HepG2 (cell line): ENCODE results near the gene CFAP46. TPM values are rescaled to one million over a fixed set of nuclear protein-coding genes. Genes with fewer than 3 reads are reported as not detected.

Source experiments
- ATAC-seq: fragments of 200-7000 bp; cut with Tn5 transposase; 3 replicates; pipeline ENCODE4 v1.9.1; 2020; ENCODE audit warnings: mild to moderate bottlenecking, moderate library complexity
- BruUV-seq: library from RNA; stranded (reverse); fragments of 400-500 nt; replicated peaks from 2 replicates; lab custom pipeline; 2021; lab: Mats Ljungman, UMichigan
- CTCF ChIA-PET: fragments of 300-600 bp; formaldehyde crosslinking; extraction: SDS; loops from one replicate; lab custom pipeline; 2021; ENCODE audit warnings: low total read pairs, inconsistent platforms, low intra/inter-chr PET ratio; lab: Yijun Ruan, JAX
- POLR2A ChIA-PET: fragments of 350-600 bp; sonication (Branson Sonifier 250); formaldehyde crosslinking; loops from one replicate; lab custom pipeline; 2020; ENCODE audit warnings: antibody characterized with exemption, inconsistent platforms; lab: Yijun Ruan, JAX
- DNase-seq: peaks from one replicate; pipeline ENCODE4 v3.0.0-alpha.2; 2015; ENCODE audit warnings: low spot score
- FAIRE-seq: peaks from 3 replicates; lab custom pipeline; 2011; peaks lifted over from hg19 to GRCh38; lab: Jason Lieb, UNC
- H2AFZ ChIP-seq: one replicate; pipeline ENCODE4 v1.6.1; 2011; ENCODE audit warnings: low read length, inconsistent platforms
- H3K27ac ChIP-seq: fragments of 300-600 bp; 3 replicates; pipeline ENCODE4 v1.8.0; 2011; ENCODE audit warnings: mixed run types, mild to moderate bottlenecking, mixed read lengths, low read length, inconsistent platforms; ENCODE audit not compliant: insufficient read depth; ENCODE audit errors: extremely low read length
- H3K27me3 ChIP-seq, 2 experiments: fragments of 200-600 bp in 1 of 2; 2 replicates in 1 of 2; 3 replicates in 1 of 2; pipeline versions ENCODE4 v1.6.0 to v1.8.0; 2011; ENCODE audit warnings: low read length in 2 of 2, mild to moderate bottlenecking in 2 of 2, moderate library complexity in 2 of 2, inconsistent platforms in 1 of 2; ENCODE audit not compliant: insufficient read depth in 2 of 2, control insufficient read depth in 1 of 2
- H3K36me3 ChIP-seq, 2 experiments: fragments of 200-600 bp in 1 of 2; replicated peaks in 1 of 2; 2 replicates in 1 of 2; 3 replicates in 1 of 2; pipeline versions ENCODE4 v1.5.1 to v1.8.0; 2011; ENCODE audit warnings: low read length in 2 of 2, inconsistent platforms in 1 of 2; ENCODE audit not compliant: insufficient read depth in 2 of 2, control insufficient read depth in 1 of 2
- H3K4me1 ChIP-seq: 2 replicates; pipeline ENCODE4 v1.5.1; 2012; ENCODE audit warnings: low read length, inconsistent platforms; ENCODE audit not compliant: insufficient read depth
- H3K4me2 ChIP-seq: 2 replicates; pipeline ENCODE4 v1.6.0; 2011; ENCODE audit warnings: low read depth, low read length, inconsistent platforms
- H3K4me3 ChIP-seq, 3 experiments: fragments of 200-600 bp in 1 of 3; sonication (generic), shearing (Covaris generic) in 1 of 3; replicated peaks in 1 of 3; 2 replicates each; pipeline ENCODE4 v1.5.1; 2011 to 2016; ENCODE audit warnings: low read length in 3 of 3, inconsistent platforms in 2 of 3, low read depth in 2 of 3, mild to moderate bottlenecking in 2 of 3, control low read depth in 1 of 3, mixed read lengths in 1 of 3; ENCODE audit not compliant: insufficient read depth in 1 of 3
- H3K79me2 ChIP-seq: one replicate; pipeline ENCODE4 v1.6.1; 2011; ENCODE audit warnings: low read length, inconsistent platforms; ENCODE audit not compliant: insufficient read depth
- H3K9ac ChIP-seq: 2 replicates; pipeline ENCODE4 v1.6.0; 2011; ENCODE audit warnings: mild to moderate bottlenecking, low read depth, low read length, inconsistent platforms; ENCODE audit not compliant: insufficient read depth
- H3K9me3 ChIP-seq: 2 replicates; pipeline ENCODE4 v1.5.1; 2012; ENCODE audit warnings: mild to moderate bottlenecking, low read length
- H4K20me1 ChIP-seq: 2 replicates; pipeline ENCODE4 v1.6.0; 2011; ENCODE audit warnings: inconsistent platforms, mild to moderate bottlenecking, low read length, moderate library complexity; ENCODE audit not compliant: insufficient read depth
- AGO2 ChIP-seq: fragments of 200-400 bp; formaldehyde crosslinking; optimal IDR thresholded peaks from 2 replicates; pipeline ENCODE3; 2017; ENCODE audit warnings: mild to moderate bottlenecking, low read depth, low read length, moderate library complexity
- DPF2 ChIP-seq: sonication (generic); formaldehyde crosslinking; IDR thresholded peaks from 2 replicates; pipeline ENCODE4 v1.4.0; 2020; ENCODE audit warnings: mild to moderate bottlenecking, low read depth, missing genetic modification reagents, borderline replicate concordance
- KLF12 ChIP-seq: sonication (generic); formaldehyde crosslinking; IDR thresholded peaks from 2 replicates; pipeline ENCODE4 v1.4.0; 2020; ENCODE audit warnings: missing genetic modification reagents, borderline replicate concordance
- MAFK ChIP-seq, 2 experiments: IDR thresholded peaks in 1 of 2; conservative IDR thresholded peaks in 1 of 2; 2 replicates each; pipeline ENCODE4 v1.6.1; 2011; ENCODE audit warnings: improper control_type of control experiment in 2 of 2, low read length in 2 of 2
- MTA3 ChIP-seq: sonication (generic); formaldehyde crosslinking; IDR thresholded peaks from 2 replicates; pipeline ENCODE4 v1.4.0; 2020; ENCODE audit warnings: missing genetic modification reagents
- RFXANK ChIP-seq: IDR thresholded peaks from 2 replicates; pipeline ENCODE4 v1.6.1; 2016
- ZBTB1 ChIP-seq: sonication (generic); formaldehyde crosslinking; IDR thresholded peaks from 2 replicates; pipeline ENCODE4 v1.4.0; 2020; ENCODE audit warnings: missing genetic modification reagents, borderline replicate concordance
- ZFP62 ChIP-seq: sonication (generic); formaldehyde crosslinking; IDR thresholded peaks from 2 replicates; pipeline ENCODE4 v1.4.0; 2020; ENCODE audit warnings: missing genetic modification reagents
- ZNF121 ChIP-seq: sonication (generic); formaldehyde crosslinking; IDR thresholded peaks from 2 replicates; pipeline ENCODE4 v1.5.0; 2020; ENCODE audit warnings: mild to moderate bottlenecking, missing genetic modification reagents
- ZNF556 ChIP-seq: sonication (generic); formaldehyde crosslinking; IDR thresholded peaks from 2 replicates; pipeline ENCODE4 v1.4.0; 2020; ENCODE audit warnings: mild to moderate bottlenecking, missing genetic modification reagents, borderline replicate concordance
- ZNF563 ChIP-seq: sonication (generic); formaldehyde crosslinking; IDR thresholded peaks from 2 replicates; pipeline ENCODE4 v1.8.0; 2022; ENCODE audit warnings: mild to moderate bottlenecking, moderate library complexity, missing genetic modification reagents
- ZSCAN20 ChIP-seq: sonication (generic); formaldehyde crosslinking; IDR thresholded peaks from 2 replicates; pipeline ENCODE4 v1.4.0; 2020; ENCODE audit warnings: missing genetic modification reagents, mild to moderate bottlenecking, borderline replicate concordance
- ZSCAN25 ChIP-seq: sonication (generic); formaldehyde crosslinking; IDR thresholded peaks from 2 replicates; pipeline ENCODE4 v1.8.0; 2022; ENCODE audit warnings: mild to moderate bottlenecking, missing genetic modification reagents
- WGBS: methylation state at CpG from one replicate; pipeline ENCODE4 v1.1.6; 2017; ENCODE audit warnings: low lambda C conversion rate; 5-methylcytosine and 5-hydroxymethylcytosine counted together
- in situ Hi-C: cut with HindIII; loops from 2 replicates; pipeline ENCODE4 v1.10.0; 2017; ENCODE audit warnings: low pct_unique_long_range_greater_than_20kb; ENCODE audit not compliant: extremely low pct_ligation_motif_present
- intact Hi-C: fragments of 100-400 bp; cut with micrococcal nuclease; formaldehyde crosslinking; loops from one replicate; pipeline ENCODE4 v1.10.0; 2022; ENCODE audit not compliant: unreplicated experiment
- polyA plus RNA-seq, 8 experiments: library from polyadenylated mRNA; depleted of rRNA in 3 of 8; stranded (reverse) in 7 of 8; unstranded in 1 of 8; fragments of >200 nt; fragmentation: Illumina TruSeq in 4 of 8; extraction: Trizol in 4 of 8; gene quantifications; 2 replicates each; pipeline versions ENCODE4 v1.2.1 to v1.2.3, GENCODE V29; 2011 to 2016; ENCODE audit warnings: low read depth in 4 of 8, missing spikeins in 1 of 8, mixed read lengths in 1 of 8; ENCODE audit not compliant: insufficient read depth in 1 of 8
- total RNA-seq, 5 experiments: library from RNA; depleted of rRNA; stranded (reverse); fragments of >200 nt; fragmentation: Illumina TruSeq; extraction: Trizol; gene quantifications; 2 replicates each; pipeline ENCODE4 v1.2.3, GENCODE V29; 2016; ENCODE audit warnings: low read depth in 1 of 5
- TF ChIP-seq, protein P1 (sequence below): sonication (generic); formaldehyde crosslinking; IDR thresholded peaks from 2 replicates; pipeline ENCODE4 v1.5.0; 2020; ENCODE audit warnings: mild to moderate bottlenecking, missing genetic modification reagents, borderline replicate concordance
- TF ChIP-seq, protein P2 (sequence below): sonication (generic); formaldehyde crosslinking; conservative IDR thresholded peaks from 2 replicates; pipeline ENCODE4 v1.8.0; 2022; ENCODE audit warnings: low read depth, missing genetic modification reagents

Gene CFAP46
- total and polyA plus RNA-seq, 2 of the 13 experiments (the other 11 are each of a cell fraction or from before 2014, with no cell fraction given) = 0.24 to 0.84 TPM

DNA sequence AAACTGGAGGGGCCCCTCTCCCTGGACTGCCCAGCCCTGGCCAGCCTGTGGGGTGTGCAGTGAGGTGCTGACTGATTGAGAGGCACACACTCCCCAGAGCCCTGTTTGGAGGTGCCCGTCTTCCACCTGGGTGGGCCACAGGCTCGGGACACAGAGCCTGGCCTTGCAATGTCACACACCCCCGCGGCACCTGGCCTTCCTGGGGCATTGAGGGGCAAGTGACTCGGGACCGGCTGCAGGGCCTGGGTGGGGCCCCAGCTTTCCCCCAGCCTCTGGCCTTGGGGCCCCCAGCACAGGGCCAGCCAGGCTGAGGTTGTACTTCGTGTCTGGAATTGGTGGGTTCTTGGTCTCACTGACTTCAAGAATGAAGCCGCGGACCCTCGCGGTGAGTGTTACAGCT lies 142.5 kb downstream of the CFAP46 start (continued):
- TF ChIP-seq, protein P1, sequence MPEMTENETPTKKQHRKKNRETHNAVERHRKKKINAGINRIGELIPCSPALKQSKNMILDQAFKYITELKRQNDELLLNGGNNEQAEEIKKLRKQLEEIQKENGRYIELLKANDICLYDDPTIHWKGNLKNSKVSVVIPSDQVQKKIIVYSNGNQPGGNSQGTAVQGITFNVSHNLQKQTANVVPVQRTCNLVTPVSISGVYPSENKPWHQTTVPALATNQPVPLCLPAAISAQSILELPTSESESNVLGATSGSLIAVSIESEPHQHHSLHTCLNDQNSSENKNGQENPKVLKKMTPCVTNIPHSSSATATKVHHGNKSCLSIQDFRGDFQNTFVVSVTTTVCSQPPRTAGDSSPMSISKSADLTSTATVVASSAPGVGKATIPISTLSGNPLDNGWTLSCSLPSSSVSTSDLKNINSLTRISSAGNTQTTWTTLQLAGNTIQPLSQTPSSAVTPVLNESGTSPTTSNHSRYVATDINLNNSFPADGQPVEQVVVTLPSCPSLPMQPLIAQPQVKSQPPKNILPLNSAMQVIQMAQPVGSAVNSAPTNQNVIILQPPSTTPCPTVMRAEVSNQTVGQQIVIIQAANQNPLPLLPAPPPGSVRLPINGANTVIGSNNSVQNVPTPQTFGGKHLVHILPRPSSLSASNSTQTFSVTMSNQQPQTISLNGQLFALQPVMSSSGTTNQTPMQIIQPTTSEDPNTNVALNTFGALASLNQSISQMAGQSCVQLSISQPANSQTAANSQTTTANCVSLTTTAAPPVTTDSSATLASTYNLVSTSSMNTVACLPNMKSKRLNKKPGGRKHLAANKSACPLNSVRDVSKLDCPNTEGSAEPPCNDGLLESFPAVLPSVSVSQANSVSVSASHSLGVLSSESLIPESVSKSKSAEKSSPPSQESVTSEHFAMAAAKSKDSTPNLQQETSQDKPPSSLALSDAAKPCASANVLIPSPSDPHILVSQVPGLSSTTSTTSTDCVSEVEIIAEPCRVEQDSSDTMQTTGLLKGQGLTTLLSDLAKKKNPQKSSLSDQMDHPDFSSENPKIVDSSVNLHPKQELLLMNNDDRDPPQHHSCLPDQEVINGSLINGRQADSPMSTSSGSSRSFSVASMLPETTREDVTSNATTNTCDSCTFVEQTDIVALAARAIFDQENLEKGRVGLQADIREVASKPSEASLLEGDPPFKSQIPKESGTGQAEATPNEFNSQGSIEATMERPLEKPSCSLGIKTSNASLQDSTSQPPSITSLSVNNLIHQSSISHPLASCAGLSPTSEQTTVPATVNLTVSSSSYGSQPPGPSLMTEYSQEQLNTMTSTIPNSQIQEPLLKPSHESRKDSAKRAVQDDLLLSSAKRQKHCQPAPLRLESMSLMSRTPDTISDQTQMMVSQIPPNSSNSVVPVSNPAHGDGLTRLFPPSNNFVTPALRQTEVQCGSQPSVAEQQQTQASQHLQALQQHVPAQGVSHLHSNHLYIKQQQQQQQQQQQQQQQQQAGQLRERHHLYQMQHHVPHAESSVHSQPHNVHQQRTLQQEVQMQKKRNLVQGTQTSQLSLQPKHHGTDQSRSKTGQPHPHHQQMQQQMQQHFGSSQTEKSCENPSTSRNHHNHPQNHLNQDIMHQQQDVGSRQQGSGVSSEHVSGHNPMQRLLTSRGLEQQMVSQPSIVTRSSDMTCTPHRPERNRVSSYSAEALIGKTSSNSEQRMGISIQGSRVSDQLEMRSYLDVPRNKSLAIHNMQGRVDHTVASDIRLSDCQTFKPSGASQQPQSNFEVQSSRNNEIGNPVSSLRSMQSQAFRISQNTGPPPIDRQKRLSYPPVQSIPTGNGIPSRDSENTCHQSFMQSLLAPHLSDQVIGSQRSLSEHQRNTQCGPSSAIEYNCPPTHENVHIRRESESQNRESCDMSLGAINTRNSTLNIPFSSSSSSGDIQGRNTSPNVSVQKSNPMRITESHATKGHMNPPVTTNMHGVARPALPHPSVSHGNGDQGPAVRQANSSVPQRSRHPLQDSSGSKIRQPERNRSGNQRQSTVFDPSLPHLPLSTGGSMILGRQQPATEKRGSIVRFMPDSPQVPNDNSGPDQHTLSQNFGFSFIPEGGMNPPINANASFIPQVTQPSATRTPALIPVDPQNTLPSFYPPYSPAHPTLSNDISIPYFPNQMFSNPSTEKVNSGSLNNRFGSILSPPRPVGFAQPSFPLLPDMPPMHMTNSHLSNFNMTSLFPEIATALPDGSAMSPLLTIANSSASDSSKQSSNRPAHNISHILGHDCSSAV (CRISPR knock-in tag) = no peak

- no TSS peak for BruUV-seq
- FAIRE-seq (no peak), ATAC-seq (no peak), DNase-seq (no peak)
- in situ Hi-C loops = no loop called here
- H2AFZ ChIP-seq = no peak overlapping the region
- H4K20me1 ChIP-seq = no peaks in the 10 kb centered on the region
- no peaks in the 10 kb centered on the region for H3K36me3 ChIP-seq
- no peaks in the 10 kb centered on the region for H3K79me2 ChIP-seq
- POLR2A ChIA-PET = no interaction called here
- intact Hi-C loops = no loop called here
- H3K27me3 ChIP-seq = peaks cover 6 to 45% of the 10 kb centered on the region in 2 experiments
- no peaks in the 10 kb centered on the region for H3K4me1 ChIP-seq
- H3K9me3 ChIP-seq = no peaks in the 10 kb centered on the region
- WGBS = 6% methylated on average over 3 of the region's 15 CpGs
- H3K27ac ChIP-seq = no peak overlapping the region
- H3K9ac ChIP-seq = no peak overlapping the region
- H3K4me2 ChIP-seq = no peak overlapping the region
- H3K4me3 ChIP-seq = no peak overlapping the region
- CTCF ChIA-PET = no interaction called here
- TF ChIP-seq RFXANK (CRISPR knock-in tag) (no peak), ZFP62 (CRISPR knock-in tag) (no peak), ZBTB1 (CRISPR knock-in tag) (no peak), ZNF121 (CRISPR knock-in tag) (no peak), MTA3 (CRISPR knock-in tag) (no peak), AGO2 (no peak), ZNF556 (CRISPR knock-in tag) (no peak), ZSCAN20 (CRISPR knock-in tag) (no peak), DPF2 (CRISPR knock-in tag) (no peak), ZNF563 (no peak), ZSCAN25 (no peak), MAFK (conservative IDR thresholded peaks at IDR 0.05 in 1 of 2, IDR thresholded peaks at IDR 0.05 in 1 of 2; ENCODE audit: low read length in 2 of 2) (no peak), KLF12 (no peak)
- TF ChIP-seq, protein P2, sequence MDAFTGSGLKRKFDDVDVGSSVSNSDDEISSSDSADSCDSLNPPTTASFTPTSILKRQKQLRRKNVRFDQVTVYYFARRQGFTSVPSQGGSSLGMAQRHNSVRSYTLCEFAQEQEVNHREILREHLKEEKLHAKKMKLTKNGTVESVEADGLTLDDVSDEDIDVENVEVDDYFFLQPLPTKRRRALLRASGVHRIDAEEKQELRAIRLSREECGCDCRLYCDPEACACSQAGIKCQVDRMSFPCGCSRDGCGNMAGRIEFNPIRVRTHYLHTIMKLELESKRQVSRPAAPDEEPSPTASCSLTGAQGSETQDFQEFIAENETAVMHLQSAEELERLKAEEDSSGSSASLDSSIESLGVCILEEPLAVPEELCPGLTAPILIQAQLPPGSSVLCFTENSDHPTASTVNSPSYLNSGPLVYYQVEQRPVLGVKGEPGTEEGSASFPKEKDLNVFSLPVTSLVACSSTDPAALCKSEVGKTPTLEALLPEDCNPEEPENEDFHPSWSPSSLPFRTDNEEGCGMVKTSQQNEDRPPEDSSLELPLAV (CRISPR knock-in tag) = no peak
Observed at GRCh38 chr10:132798876-132799275, 143.5 kb downstream of the CFAP46 start.
